Measurements from ENCODE around the gene MINDY3.
"Not testable (repeated sequence)": the region's sequence is repeated elsewhere in the genome, so short reads cannot be mapped to it uniquely, and the experiment has no call there.

MINDY3 gene

GRCh38 chr10:15853800-15854199 lies 6.5 kb downstream of the MINDY3 start:
- DNase-seq: no peak

GRCh38 chr10:15852111-15852557 lies 8.2 kb downstream of the MINDY3 start:
- no peak for DNase-seq

- DNase-seq: not testable (repeated sequence)
Measured at GRCh38 chr10:15850337-15850978, 9.8 kb downstream of the MINDY3 start.

GRCh38 chr10:15849316-15849715 lies 11.0 kb downstream of the MINDY3 start:
- no peak for DNase-seq

GRCh38 chr10:15847481-15847880 lies 12.8 kb downstream of the MINDY3 start:
- DNase-seq: no peak

- DNase-seq: no peak
Measured at GRCh38 chr10:15844517-15844916, 15.8 kb downstream of the MINDY3 start.

GRCh38 chr10:15843695-15844094 lies 16.6 kb downstream of the MINDY3 start:
- no peak for DNase-seq

- DNase-seq: no peak
Measured at GRCh38 chr10:15842556-15843169, 17.6 kb downstream of the MINDY3 start.

- no peak for DNase-seq
Measured at GRCh38 chr10:15841696-15842095, 18.6 kb downstream of the MINDY3 start.

- no peak for DNase-seq
Measured at GRCh38 chr10:15836807-15837206, 23.5 kb downstream of the MINDY3 start.

GRCh38 chr10:15829495-15829894 lies 30.8 kb downstream of the MINDY3 start:
- DNase-seq: no peak

- no peak for DNase-seq
Measured at GRCh38 chr10:15824498-15824897, 35.8 kb downstream of the MINDY3 start.

- DNase-seq: no peak
Measured at GRCh38 chr10:15822131-15822530, 38.2 kb downstream of the MINDY3 start.

- DNase-seq: no peak
Measured at GRCh38 chr10:15821046-15821683, 39.1 kb downstream of the MINDY3 start.

GRCh38 chr10:15817409-15818046 lies 42.8 kb downstream of the MINDY3 start:
- DNase-seq: no peak

- no peak for DNase-seq
Measured at GRCh38 chr10:15815242-15815885, 44.9 kb downstream of the MINDY3 start.

GRCh38 chr10:15814565-15814964 lies 45.7 kb downstream of the MINDY3 start:
- no peak for DNase-seq

- no peak for DNase-seq
Measured at GRCh38 chr10:15813415-15813814, 46.9 kb downstream of the MINDY3 start.

GRCh38 chr10:15809450-15809849 lies 50.9 kb downstream of the MINDY3 start:
- DNase-seq: no peak

GRCh38 chr10:15808204-15808797 lies 52.0 kb downstream of the MINDY3 start:
- DNase-seq: no peak

GRCh38 chr10:15805395-15806058 lies 54.8 kb downstream of the MINDY3 start:
- DNase-seq: no peak

- no peak for DNase-seq
Measured at GRCh38 chr10:15804109-15804508, 56.2 kb downstream of the MINDY3 start.

All from activated CD8-positive, alpha-beta memory T cell treated with anti-CD3 and anti-CD28 coated beads, Interleukin-2, amount 50 U/mL, for 4 hours (primary cell).